ENCODE measurements around the gene WNT10A.
"Not testable (repeated sequence)": the region's sequence is repeated elsewhere in the genome, so short reads cannot be mapped to it uniquely, and the experiment has no call there.

WNT10A gene

GRCh38 chr2:218880102-218880858, at the start of gene WNT10A:
Gene WNT10A (plus strand): TSS chr2:218880852. CDS start chr2:218880996, 144 bp downstream.
- peak within 1 kb of the TSS in 1 of 2 donors; percentile 39 for H3K4me3 ChIP-seq (ENCODE audit: low read depth in 1 of 2, low read length in 2 of 2)
- no peaks in the 10 kb centered on the region for H3K9me3 ChIP-seq (ENCODE audit: control insufficient read depth in 1 of 2, low read length in 2 of 2)
- peaks cover 54% of the 10 kb centered on the region for H3K27me3 ChIP-seq (ENCODE audit: low read depth, low read length)
- no peaks in the 10 kb centered on the region for H3K36me3 ChIP-seq (ENCODE audit: control insufficient read depth in 1 of 2, insufficient read depth in 2 of 2, low read length in 2 of 2)
- peaks cover 0 to 21% of the 10 kb centered on the region in 2 donors for H3K4me1 ChIP-seq (ENCODE audit: control insufficient read depth in 1 of 2, insufficient read depth in 2 of 2, low read length in 2 of 2)
- no peak within 1 kb of the TSS for H3K27ac ChIP-seq (ENCODE audit: low read length)

- no peaks in the 10 kb centered on the region for H3K36me3 ChIP-seq (ENCODE audit: control insufficient read depth in 1 of 2, insufficient read depth in 2 of 2, low read length in 2 of 2)
- H3K27ac ChIP-seq (ENCODE audit: low read length) = no peak within 1 kb of the TSS
- no peak within 1 kb of the TSS for H3K4me3 ChIP-seq (ENCODE audit: low read depth in 1 of 2, low read length in 2 of 2)
- H3K9me3 ChIP-seq (ENCODE audit: control insufficient read depth in 1 of 2, low read length in 2 of 2) = no peaks in the 10 kb centered on the region
- H3K4me1 ChIP-seq (ENCODE audit: control insufficient read depth in 1 of 2, insufficient read depth in 2 of 2, low read length in 2 of 2) = peaks cover 0 to 11% of the 10 kb centered on the region in 2 donors
- no peaks in the 10 kb centered on the region for H3K27me3 ChIP-seq (ENCODE audit: low read depth, low read length)
Observed at GRCh38 chr2:218831378-218831990, 49.2 kb upstream of the WNT10A start, which contains the start of gene PRKAG3. Gene PRKAG3 (minus strand): TSS chr2:218831803.

GRCh38 chr2:218832081-218832480, 48.6 kb upstream of the WNT10A start:
- Histone ChIP-seq H3K9me3 (ENCODE audit: control insufficient read depth in 1 of 2, low read length in 2 of 2) (no peaks in the 10 kb centered on the region), H3K36me3 (ENCODE audit: control insufficient read depth in 1 of 2, insufficient read depth in 2 of 2, low read length in 2 of 2) (no peaks in the 10 kb centered on the region), H3K4me1 (ENCODE audit: control insufficient read depth in 1 of 2, insufficient read depth in 2 of 2, low read length in 2 of 2) (peaks cover 0 to 11% of the 10 kb centered on the region in 2 donors), H3K27ac (ENCODE audit: low read length) (no peak overlapping the region), H3K27me3 (ENCODE audit: low read depth, low read length) (no peaks in the 10 kb centered on the region), H3K4me3 (ENCODE audit: low read depth in 1 of 2, low read length in 2 of 2) (no peak overlapping the region)

- Histone ChIP-seq H3K4me1 (ENCODE audit: control insufficient read depth in 1 of 2, insufficient read depth in 2 of 2, low read length in 2 of 2) (peaks cover 0 to 11% of the 10 kb centered on the region in 2 donors), H3K27me3 (ENCODE audit: low read depth, low read length) (no peaks in the 10 kb centered on the region), H3K27ac (ENCODE audit: low read length) (no peak overlapping the region)
Observed at GRCh38 chr2:218832520-218832919, 48.1 kb upstream of the WNT10A start.

GRCh38 chr2:218833023-218833609, 47.5 kb upstream of the WNT10A start:
- H3K4me3 ChIP-seq (ENCODE audit: low read depth in 1 of 2, low read length in 2 of 2) = no peak overlapping the region
- H3K27ac ChIP-seq (ENCODE audit: low read length) = no peak overlapping the region

More at GRCh38 chr2:218832520-218832919, 48.1 kb upstream of the WNT10A start:
- Histone ChIP-seq H3K9me3 (ENCODE audit: control insufficient read depth in 1 of 2, low read length in 2 of 2) (peaks cover 0 to 3% of the 10 kb centered on the region in 2 donors), H3K36me3 (ENCODE audit: control insufficient read depth in 1 of 2, insufficient read depth in 2 of 2, low read length in 2 of 2) (no peaks in the 10 kb centered on the region), H3K4me3 (ENCODE audit: low read depth in 1 of 2, low read length in 2 of 2) (no peak overlapping the region)

GRCh38 chr2:218834685-218835084, 46.0 kb upstream of the WNT10A start:
- peaks cover 0 to 4% of the 10 kb centered on the region in 2 donors for H3K9me3 ChIP-seq (ENCODE audit: control insufficient read depth in 1 of 2, low read length in 2 of 2)
- H3K27ac ChIP-seq (ENCODE audit: low read length) = no peak overlapping the region
- H3K27me3 ChIP-seq (ENCODE audit: low read depth, low read length) = no peaks in the 10 kb centered on the region
- peaks cover 0 to 11% of the 10 kb centered on the region in 2 donors for H3K4me1 ChIP-seq (ENCODE audit: control insufficient read depth in 1 of 2, insufficient read depth in 2 of 2, low read length in 2 of 2)
- no peaks in the 10 kb centered on the region for H3K36me3 ChIP-seq (ENCODE audit: control insufficient read depth in 1 of 2, insufficient read depth in 2 of 2, low read length in 2 of 2)
- no peak overlapping the region for H3K4me3 ChIP-seq (ENCODE audit: low read depth in 1 of 2, low read length in 2 of 2)

More at GRCh38 chr2:218833023-218833609, 47.5 kb upstream of the WNT10A start:
- H3K27me3 ChIP-seq (ENCODE audit: low read depth, low read length) = no peaks in the 10 kb centered on the region
- no peaks in the 10 kb centered on the region for H3K36me3 ChIP-seq (ENCODE audit: control insufficient read depth in 1 of 2, insufficient read depth in 2 of 2, low read length in 2 of 2)
- peaks cover 0 to 11% of the 10 kb centered on the region in 2 donors for H3K4me1 ChIP-seq (ENCODE audit: control insufficient read depth in 1 of 2, insufficient read depth in 2 of 2, low read length in 2 of 2)
- peaks cover 0 to 4% of the 10 kb centered on the region in 2 donors for H3K9me3 ChIP-seq (ENCODE audit: control insufficient read depth in 1 of 2, low read length in 2 of 2)

- H3K4me3 ChIP-seq (ENCODE audit: low read depth in 1 of 2, low read length in 2 of 2) = no peak overlapping the region
- peaks cover 0 to 1% of the 10 kb centered on the region in 2 donors for H3K4me1 ChIP-seq (ENCODE audit: control insufficient read depth in 1 of 2, insufficient read depth in 2 of 2, low read length in 2 of 2)
- no peaks in the 10 kb centered on the region for H3K27me3 ChIP-seq (ENCODE audit: low read depth, low read length)
- peaks cover 0 to 4% of the 10 kb centered on the region in 2 donors for H3K9me3 ChIP-seq (ENCODE audit: control insufficient read depth in 1 of 2, low read length in 2 of 2)
- H3K36me3 ChIP-seq (ENCODE audit: control insufficient read depth in 1 of 2, insufficient read depth in 2 of 2, low read length in 2 of 2) = no peaks in the 10 kb centered on the region
- no peak overlapping the region for H3K27ac ChIP-seq (ENCODE audit: low read length)
Observed at GRCh38 chr2:218837495-218837894, 43.2 kb upstream of the WNT10A start.

- H3K36me3 ChIP-seq (ENCODE audit: control insufficient read depth in 1 of 2, insufficient read depth in 2 of 2, low read length in 2 of 2) = no peaks in the 10 kb centered on the region
- H3K27ac ChIP-seq (ENCODE audit: low read length) = no peak overlapping the region
- H3K9me3 ChIP-seq (ENCODE audit: control insufficient read depth in 1 of 2, low read length in 2 of 2) = peaks cover 0 to 4% of the 10 kb centered on the region in 2 donors
- no peak overlapping the region for H3K4me3 ChIP-seq (ENCODE audit: low read depth in 1 of 2, low read length in 2 of 2)
- H3K27me3 ChIP-seq (ENCODE audit: low read depth, low read length) = no peaks in the 10 kb centered on the region
- no peaks in the 10 kb centered on the region for H3K4me1 ChIP-seq (ENCODE audit: control insufficient read depth in 1 of 2, insufficient read depth in 2 of 2, low read length in 2 of 2)
Observed at GRCh38 chr2:218839430-218839829, 41.2 kb upstream of the WNT10A start.

DNA sequence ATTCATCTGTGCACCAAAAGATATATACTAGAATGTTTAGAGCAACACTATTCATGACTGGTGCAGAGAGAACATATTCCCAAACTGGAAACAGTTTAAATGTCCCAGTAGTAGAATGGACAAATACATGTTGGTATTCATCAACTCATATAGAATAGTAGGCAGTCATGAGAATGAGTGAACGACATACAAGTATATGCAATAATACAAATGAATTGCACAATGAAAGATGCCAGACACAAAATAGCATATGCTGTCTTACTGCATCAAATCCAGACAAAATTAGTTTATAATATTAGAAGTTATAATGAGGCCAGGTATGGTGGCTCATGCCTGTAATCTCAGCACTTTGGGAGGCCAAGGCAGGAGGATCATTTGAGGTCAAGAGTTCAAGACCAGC, 40.8 kb upstream of the WNT10A start:
- no peaks in the 10 kb centered on the region for H3K4me1 ChIP-seq (ENCODE audit: control insufficient read depth in 1 of 2, insufficient read depth in 2 of 2, low read length in 2 of 2)
- H3K9me3 ChIP-seq (ENCODE audit: control insufficient read depth in 1 of 2, low read length in 2 of 2) = peaks cover 0 to 4% of the 10 kb centered on the region in 2 donors
- no peak overlapping the region for H3K27ac ChIP-seq (ENCODE audit: low read length)
- no peak overlapping the region for H3K4me3 ChIP-seq (ENCODE audit: low read depth in 1 of 2, low read length in 2 of 2)
- H3K36me3 ChIP-seq (ENCODE audit: control insufficient read depth in 1 of 2, insufficient read depth in 2 of 2, low read length in 2 of 2) = no peaks in the 10 kb centered on the region
- H3K27me3 ChIP-seq (ENCODE audit: low read depth, low read length) = no peaks in the 10 kb centered on the region

GRCh38 chr2:218844334-218844733, 36.3 kb upstream of the WNT10A start:
- not testable (repeated sequence) for H3K27me3 ChIP-seq (ENCODE audit: low read depth, low read length); H3K27ac ChIP-seq (ENCODE audit: low read length); H3K9me3 ChIP-seq (ENCODE audit: control insufficient read depth in 1 of 2, low read length in 2 of 2)

GRCh38 chr2:218846963-218847362, 33.7 kb upstream of the WNT10A start:
- H3K36me3 ChIP-seq (ENCODE audit: control insufficient read depth in 1 of 2, insufficient read depth in 2 of 2, low read length in 2 of 2); H3K9me3 ChIP-seq (ENCODE audit: control insufficient read depth in 1 of 2, low read length in 2 of 2); H3K4me3 ChIP-seq (ENCODE audit: low read depth in 1 of 2, low read length in 2 of 2); H3K27me3 ChIP-seq (ENCODE audit: low read depth, low read length); H3K27ac ChIP-seq (ENCODE audit: low read length); H3K4me1 ChIP-seq (ENCODE audit: control insufficient read depth in 1 of 2, insufficient read depth in 2 of 2, low read length in 2 of 2): not testable (repeated sequence)

More at GRCh38 chr2:218844334-218844733, 36.3 kb upstream of the WNT10A start:
- not testable (repeated sequence) for H3K4me1 ChIP-seq (ENCODE audit: control insufficient read depth in 1 of 2, insufficient read depth in 2 of 2, low read length in 2 of 2); H3K4me3 ChIP-seq (ENCODE audit: low read depth in 1 of 2, low read length in 2 of 2); H3K36me3 ChIP-seq (ENCODE audit: control insufficient read depth in 1 of 2, insufficient read depth in 2 of 2, low read length in 2 of 2)

Measured in muscle layer of duodenum (tissue), 2 donors.